GM23338 (cell line): Measurements from ENCODE around the gene CLDN20. TPM values are rescaled to one million over a fixed set of nuclear protein-coding genes. Genes with fewer than 3 reads are reported as not detected.

Source experiments
- ATAC-seq: fragments of 200-7000 bp; cut with Tn5 transposase; 3 replicates; pipeline ENCODE4 v1.9.1; 2020
- DNase-seq: peaks from one replicate; pipeline ENCODE4 v3.0.0-alpha.2; 2015; ENCODE audit warnings: low spot score
- H2AFZ ChIP-seq: fragments of 200-600 bp; sonication (generic); 2 replicates; pipeline ENCODE4 v1.8.0; 2016; ENCODE audit warnings: antibody characterized with exemption, mild to moderate bottlenecking, moderate library complexity
- H3F3A ChIP-seq: fragments of 200-600 bp; sonication (generic); replicated peaks from 2 replicates; pipeline ENCODE4 v1.8.0; 2017; ENCODE audit warnings: antibody characterized with exemption, mixed run types, low read depth
- H3K27ac ChIP-seq: fragments of 200-600 bp; sonication (generic); 2 replicates; pipeline ENCODE4 v1.6.1; 2016; ENCODE audit warnings: low read depth
- H3K27me3 ChIP-seq: fragments of 200-600 bp; sonication (generic); 2 replicates; pipeline ENCODE4 v1.8.0; 2016; ENCODE audit warnings: mild to moderate bottlenecking, mixed run types, moderate library complexity; ENCODE audit not compliant: insufficient read depth
- H3K36me3 ChIP-seq: fragments of 200-600 bp; sonication (generic); 2 replicates; pipeline ENCODE4 v1.8.0; 2016; ENCODE audit warnings: mild to moderate bottlenecking; ENCODE audit not compliant: insufficient read depth
- H3K4me1 ChIP-seq: fragments of 200-600 bp; sonication (generic); 2 replicates; pipeline ENCODE4 v1.8.0; 2016; ENCODE audit warnings: mild to moderate bottlenecking, moderate library complexity; ENCODE audit not compliant: insufficient read depth
- H3K4me2 ChIP-seq: fragments of 200-600 bp; sonication (generic); 2 replicates; pipeline ENCODE4 v1.7.1; 2017; ENCODE audit warnings: mixed run types
- H3K4me3 ChIP-seq: fragments of 200-600 bp; sonication (generic); 2 replicates; pipeline ENCODE4 v1.6.1; 2016; ENCODE audit warnings: mixed run types
- H3K79me2 ChIP-seq: fragments of 200-600 bp; sonication (generic); replicated peaks from 2 replicates; pipeline ENCODE4 v1.8.0; 2017; ENCODE audit warnings: mild to moderate bottlenecking; ENCODE audit not compliant: insufficient read depth
- H3K9me2 ChIP-seq: fragments of 200-600 bp; sonication (generic); 2 replicates; pipeline ENCODE4 v1.8.0; 2017; ENCODE audit not compliant: insufficient read depth
- H4K20me1 ChIP-seq: fragments of 200-600 bp; sonication (generic); replicated peaks from 2 replicates; pipeline ENCODE4 v1.8.0; 2017; ENCODE audit warnings: mild to moderate bottlenecking; ENCODE audit not compliant: insufficient read depth
- H3K27ac Mint-ChIP-seq: 2 replicates; pipeline ENCODE4 v1.8.0; 2020; ENCODE audit warnings: inconsistent platforms, mild to moderate bottlenecking, moderate library complexity, mixed read lengths
- H3K27me3 Mint-ChIP-seq: 3 replicates; pipeline ENCODE4 v1.8.0; 2022; ENCODE audit warnings: low read depth, mild to moderate bottlenecking, moderate library complexity, mixed read lengths, inconsistent platforms; ENCODE audit not compliant: insufficient read depth, poor library complexity
- H3K36me3 Mint-ChIP-seq: 3 replicates; pipeline ENCODE4 v1.8.0; 2021; ENCODE audit warnings: low read depth, mild to moderate bottlenecking, inconsistent platforms, moderate library complexity, mixed read lengths
- H3K4me1 Mint-ChIP-seq: 3 replicates; pipeline ENCODE4 v1.8.0; 2020; ENCODE audit warnings: mild to moderate bottlenecking, inconsistent platforms, mixed read lengths
- H3K4me3 Mint-ChIP-seq: 3 replicates; pipeline ENCODE4 v1.8.0; 2021; ENCODE audit warnings: moderate library complexity, mild to moderate bottlenecking, inconsistent platforms, mixed read lengths
- H3K9me3 Mint-ChIP-seq: 3 replicates; pipeline ENCODE4 v1.8.0; 2020; ENCODE audit warnings: moderate library complexity, mild to moderate bottlenecking, inconsistent platforms, mixed read lengths
- CREB1 ChIP-seq: fragments of 250-450 bp; sonication (Bioruptor Pico); IDR thresholded peaks from 2 replicates; pipeline ENCODE4 v1.5.0; 2020; ENCODE audit warnings: low read depth, mild to moderate bottlenecking, moderate library complexity
- ETS1 ChIP-seq: IDR thresholded peaks from 2 replicates; pipeline ENCODE4 v1.6.1; 2016; ENCODE audit warnings: antibody characterized with exemption
- EZH2 ChIP-seq: fragments of 200-600 bp; sonication (generic); IDR thresholded peaks from one replicate; pipeline ENCODE4 v1.8.0; 2017; ENCODE audit warnings: antibody characterized with exemption, mild to moderate bottlenecking, low read depth; ENCODE audit not compliant: unreplicated experiment
- EZH2phosphoT487 ChIP-seq: fragments of 200-600 bp; sonication (generic); IDR thresholded peaks from one replicate; pipeline ENCODE4 v1.8.1; 2018; ENCODE audit warnings: antibody characterized with exemption; ENCODE audit not compliant: unreplicated experiment
- JUNB ChIP-seq: IDR thresholded peaks from one replicate; pipeline ENCODE4 v1.6.1; 2016; ENCODE audit warnings: antibody characterized with exemption; ENCODE audit not compliant: unreplicated experiment
- NANOG ChIP-seq: IDR thresholded peaks from 2 replicates; pipeline ENCODE4 v1.6.1; 2016; ENCODE audit warnings: antibody characterized with exemption, borderline replicate concordance
- POLR2AphosphoS5 ChIP-seq: IDR thresholded peaks from 2 replicates; pipeline ENCODE4 v1.6.1; 2016; ENCODE audit warnings: antibody characterized with exemption, low read depth
- REST ChIP-seq: IDR thresholded peaks from one replicate; pipeline ENCODE4 v1.6.1; 2018; ENCODE audit warnings: antibody characterized with exemption; ENCODE audit not compliant: unreplicated experiment
- STAT1 ChIP-seq: IDR thresholded peaks from one replicate; pipeline ENCODE4 v1.6.1; 2016; ENCODE audit warnings: antibody characterized with exemption; ENCODE audit not compliant: unreplicated experiment
- ZNF114 ChIP-seq: fragments of 250-450 bp; sonication (Bioruptor Pico); IDR thresholded peaks from 2 replicates; pipeline ENCODE4 v1.5.0; 2020; ENCODE audit warnings: mild to moderate bottlenecking, moderate library complexity
- ZNF331 ChIP-seq: fragments of 250-450 bp; sonication (Bioruptor Pico); IDR thresholded peaks from 2 replicates; pipeline ENCODE4 v1.5.0; 2020; ENCODE audit warnings: low read depth, mild to moderate bottlenecking, moderate library complexity
- ZNF462 ChIP-seq: fragments of 250-450 bp; sonication (Bioruptor Pico); IDR thresholded peaks from 2 replicates; pipeline ENCODE4 v1.5.0; 2020; ENCODE audit warnings: mild to moderate bottlenecking, moderate library complexity
- polyA plus RNA-seq: library from polyadenylated mRNA; unstranded; fragments of >200 nt; fragmentation: Nextera tagmentation; extraction: Ambion mirVana; gene quantifications from 2 replicates; pipeline ENCODE4 v1.2.1, GENCODE V29; 2016
- total RNA-seq: library from RNA; depleted of rRNA; stranded (reverse); fragments of >200 nt; shearing (Covaris generic); gene quantifications from 2 replicates; pipeline ENCODE4 v1.2.3, GENCODE V29; 2014
- TF ChIP-seq, protein P1 (sequence below), 2 experiments: fragments of 200-600 bp in 1 of 2; sonication (generic) in 1 of 2; conservative IDR thresholded peaks; 2 replicates each; pipeline versions ENCODE4 v1.5.1 to v1.6.1; 2016 to 2017; ENCODE audit warnings: antibody characterized with exemption in 2 of 2, low read depth in 2 of 2, mild to moderate bottlenecking in 2 of 2, moderate library complexity in 1 of 2

CLDN20 gene
- total and polyA plus RNA-seq, 2 experiments from 2014 or later = 0.23 TPM; not detected in 1

DNA sequence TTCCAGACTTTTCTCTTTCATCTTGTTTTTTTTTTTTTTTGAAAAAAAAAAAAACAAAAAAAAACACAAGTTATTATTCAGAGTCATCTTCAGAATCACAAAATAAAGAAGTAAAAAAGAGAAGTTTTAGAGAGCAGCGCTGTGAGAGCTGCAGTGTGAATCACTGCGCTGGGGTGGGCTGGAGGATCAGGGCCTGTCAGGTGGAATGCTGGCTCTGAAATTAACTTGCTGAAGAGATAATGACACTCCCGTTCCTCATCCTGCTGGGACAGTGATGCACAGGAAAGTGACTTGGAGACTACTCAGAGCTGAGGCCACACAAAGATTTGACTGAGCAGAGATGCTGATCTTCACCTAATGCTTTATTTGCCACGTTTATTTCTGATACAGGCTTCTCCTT, 42.7 kb upstream of the CLDN20 start:
- Mint-ChIP-seq H3K4me3 (no peak overlapping the region), H3K36me3 (peaks cover 4% of the 10 kb centered on the region), H3K27me3 (peaks cover 9% of the 10 kb centered on the region), H3K4me1 (peaks cover 26% of the 10 kb centered on the region), H3K27ac (no peak overlapping the region), H3K9me3 (no peaks in the 10 kb centered on the region)
- Histone ChIP-seq H3K4me3 (no peak overlapping the region), H3K79me2 (no peaks in the 10 kb centered on the region), H3K36me3 (no peaks in the 10 kb centered on the region), H3K9me2 (no peaks in the 10 kb centered on the region), H3K4me2 (no peak overlapping the region), H3K27me3 (no peaks in the 10 kb centered on the region), H2AFZ (no peak overlapping the region), H3F3A (no peaks in the 10 kb centered on the region), H3K4me1 (no peaks in the 10 kb centered on the region; the same call in 1 of the 2 replicates), H3K27ac (no peak overlapping the region), H4K20me1 (no peaks in the 10 kb centered on the region)
- ATAC-seq (no peak), DNase-seq (no peak)
- no peak for TF ChIP-seq ZNF462 (CRISPR knock-in tag)
- TF ChIP-seq, protein P1, sequence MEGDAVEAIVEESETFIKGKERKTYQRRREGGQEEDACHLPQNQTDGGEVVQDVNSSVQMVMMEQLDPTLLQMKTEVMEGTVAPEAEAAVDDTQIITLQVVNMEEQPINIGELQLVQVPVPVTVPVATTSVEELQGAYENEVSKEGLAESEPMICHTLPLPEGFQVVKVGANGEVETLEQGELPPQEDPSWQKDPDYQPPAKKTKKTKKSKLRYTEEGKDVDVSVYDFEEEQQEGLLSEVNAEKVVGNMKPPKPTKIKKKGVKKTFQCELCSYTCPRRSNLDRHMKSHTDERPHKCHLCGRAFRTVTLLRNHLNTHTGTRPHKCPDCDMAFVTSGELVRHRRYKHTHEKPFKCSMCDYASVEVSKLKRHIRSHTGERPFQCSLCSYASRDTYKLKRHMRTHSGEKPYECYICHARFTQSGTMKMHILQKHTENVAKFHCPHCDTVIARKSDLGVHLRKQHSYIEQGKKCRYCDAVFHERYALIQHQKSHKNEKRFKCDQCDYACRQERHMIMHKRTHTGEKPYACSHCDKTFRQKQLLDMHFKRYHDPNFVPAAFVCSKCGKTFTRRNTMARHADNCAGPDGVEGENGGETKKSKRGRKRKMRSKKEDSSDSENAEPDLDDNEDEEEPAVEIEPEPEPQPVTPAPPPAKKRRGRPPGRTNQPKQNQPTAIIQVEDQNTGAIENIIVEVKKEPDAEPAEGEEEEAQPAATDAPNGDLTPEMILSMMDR (conservative IDR thresholded peaks at IDR 0.05; ENCODE audit: low read depth in 2 of 2) = no peak
- no peak for TF ChIP-seq CREB1 (CRISPR knock-in tag)
- no peak for TF ChIP-seq POLR2AphosphoS5
- no peak for TF ChIP-seq EZH2phosphoT487
- no peak for TF ChIP-seq JUNB
- TF ChIP-seq REST = no peak
- TF ChIP-seq ETS1 = no peak
- no peak for TF ChIP-seq STAT1
- no peak for TF ChIP-seq NANOG
- no peak for TF ChIP-seq EZH2
- no peak for TF ChIP-seq ZNF331 (CRISPR knock-in tag)
- no peak for TF ChIP-seq ZNF114 (CRISPR knock-in tag)
